Vagina (tissue), 2 donors: ENCODE measurements around the gene AP2M1.

Source experiments
- POLR2A ChIP-seq, 2 donors: fragments of 450-650 bp; IDR thresholded peaks; one replicate each; pipeline ENCODE4 v1.6.1; 2017; ENCODE audit warnings: antibody characterized with exemption in 2 of 2, mild to moderate bottlenecking in 2 of 2, moderate library complexity in 2 of 2
- POLR2AphosphoS5 ChIP-seq, 2 donors: sonication (generic); formaldehyde crosslinking; IDR thresholded peaks; one replicate each; pipeline ENCODE4 v1.9.0; 2017; ENCODE audit warnings: antibody characterized with exemption in 2 of 2, mild to moderate bottlenecking in 2 of 2, low read depth in 1 of 2; ENCODE audit not compliant: insufficient read depth in 1 of 2
- TF ChIP-seq, protein P1 (sequence below), 3 experiments: fragments of 450-650 bp in 2 of 3; fragments of 200-600 bp in 1 of 3; sonication (generic) in 1 of 3; IDR thresholded peaks; one replicate each; pipeline ENCODE4 v1.5.1; 2017 to 2019; ENCODE audit warnings: antibody characterized with exemption in 3 of 3, mild to moderate bottlenecking in 2 of 3, moderate library complexity in 2 of 3

DNA sequence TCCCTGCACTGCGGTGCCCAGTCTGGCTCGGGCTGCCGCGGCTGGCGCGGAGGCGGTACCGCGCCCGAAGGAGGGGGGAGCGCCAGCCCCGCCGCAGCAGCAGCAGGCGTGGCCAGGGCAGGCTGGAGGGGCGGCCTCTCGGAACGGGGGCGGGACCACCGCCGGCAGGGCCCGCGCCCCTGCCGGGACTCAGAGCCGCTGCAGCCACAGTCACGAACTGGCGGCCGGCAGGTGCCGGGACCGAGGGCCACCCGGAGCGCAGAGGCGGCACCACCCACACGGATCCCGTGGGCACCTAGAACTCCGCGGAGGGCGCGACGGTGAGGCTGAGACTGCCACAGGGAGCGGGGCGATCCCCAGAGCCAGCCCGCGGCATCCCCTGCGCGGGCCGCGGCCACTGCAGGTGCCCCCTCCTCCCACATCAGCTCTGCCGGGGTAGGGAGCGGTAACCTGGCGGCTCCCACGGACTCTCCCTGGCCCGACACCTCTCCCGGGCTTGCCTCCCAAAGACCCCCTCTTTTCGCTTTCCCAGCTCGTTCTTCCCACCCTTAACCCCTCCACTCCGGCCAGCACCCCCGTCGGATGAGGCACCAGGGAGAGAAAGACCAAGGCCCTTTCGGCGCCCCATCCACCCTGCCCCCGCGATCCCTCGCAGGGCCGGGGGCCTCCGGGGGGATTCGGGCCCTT lies 54.9 kb downstream of the AP2M1 start, which contains the start of gene VWA5B2:
- TF ChIP-seq, protein P1, sequence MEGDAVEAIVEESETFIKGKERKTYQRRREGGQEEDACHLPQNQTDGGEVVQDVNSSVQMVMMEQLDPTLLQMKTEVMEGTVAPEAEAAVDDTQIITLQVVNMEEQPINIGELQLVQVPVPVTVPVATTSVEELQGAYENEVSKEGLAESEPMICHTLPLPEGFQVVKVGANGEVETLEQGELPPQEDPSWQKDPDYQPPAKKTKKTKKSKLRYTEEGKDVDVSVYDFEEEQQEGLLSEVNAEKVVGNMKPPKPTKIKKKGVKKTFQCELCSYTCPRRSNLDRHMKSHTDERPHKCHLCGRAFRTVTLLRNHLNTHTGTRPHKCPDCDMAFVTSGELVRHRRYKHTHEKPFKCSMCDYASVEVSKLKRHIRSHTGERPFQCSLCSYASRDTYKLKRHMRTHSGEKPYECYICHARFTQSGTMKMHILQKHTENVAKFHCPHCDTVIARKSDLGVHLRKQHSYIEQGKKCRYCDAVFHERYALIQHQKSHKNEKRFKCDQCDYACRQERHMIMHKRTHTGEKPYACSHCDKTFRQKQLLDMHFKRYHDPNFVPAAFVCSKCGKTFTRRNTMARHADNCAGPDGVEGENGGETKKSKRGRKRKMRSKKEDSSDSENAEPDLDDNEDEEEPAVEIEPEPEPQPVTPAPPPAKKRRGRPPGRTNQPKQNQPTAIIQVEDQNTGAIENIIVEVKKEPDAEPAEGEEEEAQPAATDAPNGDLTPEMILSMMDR (IDR thresholded peaks at IDR 0.05) = no peak
- TF ChIP-seq POLR2AphosphoS5 (IDR thresholded peaks at IDR 0.05; ENCODE audit: insufficient read depth in 1 of 2, low read depth in 1 of 2) (no peak), POLR2A (IDR thresholded peaks at IDR 0.05) (no peak)
